Measurements from ENCODE around the gene MAP1LC3B2. TPM values are rescaled to one million over a fixed set of nuclear protein-coding genes. Genes with fewer than 3 reads are reported as not detected.

MAP1LC3B2 gene
- total RNA-seq, 4 donors from 2014 or later = 1.1 to 2.5 TPM; not detected in 2

DNA sequence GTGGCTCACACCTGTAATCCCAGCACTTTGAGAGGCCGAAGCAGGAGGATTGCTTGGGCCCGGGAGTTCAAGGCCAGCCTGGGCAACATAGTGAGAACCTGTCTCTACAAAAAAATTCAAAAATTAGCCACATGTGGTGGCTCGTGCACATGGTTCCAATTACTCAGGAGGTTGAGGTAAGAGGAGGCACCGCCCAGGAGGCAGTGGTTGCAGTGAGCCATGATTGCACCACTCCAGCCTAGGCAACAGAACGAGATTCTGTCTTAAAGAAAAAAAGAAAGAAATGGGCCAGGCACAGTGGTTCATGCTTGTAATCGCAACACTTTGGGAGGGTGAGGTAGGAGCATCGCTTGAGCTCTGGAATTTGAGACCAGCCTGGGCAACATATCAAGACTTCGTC, 33.5 kb downstream of the MAP1LC3B2 start:
- intact Hi-C loops (cut with DNase I; ENCODE audit: low total_unique reads) = no loop called here
- no peaks in the 10 kb centered on the region for H3K9me3 ChIP-seq
- in situ Hi-C loops (cut with MboI; ENCODE audit: low pct_ligation_motif_present in 1 of 4, low pct_unique_long_range_greater_than_20kb in 1 of 4, low sequenced_read_pairs in 3 of 4) = loop anchor here in 2 of 4 donors (10.0 kb wide), 3 partner anchors 48 to 598 kb away; partner anchors contain the start of gene MED13L (in 1 of the 2)
- no peak for DNase-seq
- TF ChIP-seq CTCF (IDR thresholded peaks at IDR 0.05) (no peak), POLR2AphosphoS5 (IDR thresholded peaks at IDR 0.05) (no peak), EP300 (IDR thresholded peaks at IDR 0.05; ENCODE audit: low read depth) (no peak), POLR2A (IDR thresholded peaks at IDR 0.05) (no peak)
- no peaks in the 10 kb centered on the region for H3K27me3 ChIP-seq
- H3K4me1 ChIP-seq = peaks cover 0 to 20% (median 16%) of the 10 kb centered on the region in 4 donors
- WGBS, 2 donors (ENCODE audit: low coverage in 1 of 2) = 66 to 73% methylated on average over 4 to 8 of the region's 8 CpGs
- peak overlapping the region; percentile 55 to 71 (median 66) for H3K27ac ChIP-seq
- no peaks in the 10 kb centered on the region for H3K36me3 ChIP-seq
- no peak overlapping the region for H3K4me3 ChIP-seq

DNA sequence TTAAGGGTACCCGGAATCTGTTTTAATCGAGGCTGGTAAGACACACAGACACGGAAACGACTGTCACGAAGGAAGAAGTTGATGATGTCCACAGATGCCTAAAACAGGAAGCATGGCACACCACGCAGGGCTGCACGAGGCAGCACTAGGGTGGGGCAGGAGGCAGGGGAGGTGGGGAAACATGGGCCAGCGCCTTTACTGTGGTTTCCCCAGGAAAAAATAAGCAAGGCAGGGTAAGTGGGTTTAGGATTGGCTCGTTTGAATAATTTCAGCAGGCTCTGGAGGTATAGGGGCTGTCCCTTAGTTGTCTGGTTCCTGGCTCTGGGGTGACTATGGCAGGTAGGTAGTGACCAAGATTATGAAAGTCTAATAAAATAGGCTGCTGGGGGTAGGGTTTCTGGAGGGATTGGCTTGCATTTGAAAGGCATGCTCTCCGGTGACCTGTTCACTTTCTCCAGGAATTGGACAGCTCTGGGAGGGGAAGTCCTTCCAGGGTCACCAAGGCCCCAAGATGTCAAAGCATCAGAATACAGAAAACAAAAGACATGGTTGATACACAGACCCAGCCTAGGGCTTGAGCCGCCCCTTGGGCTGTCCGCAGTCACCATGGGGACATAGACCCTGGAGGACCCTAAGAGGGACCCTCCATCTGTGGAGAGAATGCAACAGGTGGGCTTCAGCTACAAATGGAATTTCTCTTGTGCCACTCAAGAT, 35.3 kb downstream of the MAP1LC3B2 start:
- peak; percentile 20 for DNase-seq
- no peak overlapping the region for H3K27ac ChIP-seq
- no peaks in the 10 kb centered on the region for H3K36me3 ChIP-seq
- TF ChIP-seq CTCF (IDR thresholded peaks at IDR 0.05) (no peak), POLR2AphosphoS5 (IDR thresholded peaks at IDR 0.05) (no peak), EP300 (IDR thresholded peaks at IDR 0.05; ENCODE audit: low read depth) (no peak), POLR2A (IDR thresholded peaks at IDR 0.05) (no peak)
- H3K9me3 ChIP-seq = no peaks in the 10 kb centered on the region
- no peak overlapping the region for H3K4me3 ChIP-seq
- intact Hi-C loops (cut with DNase I; ENCODE audit: low total_unique reads) (no loop called here), in situ Hi-C loops (cut with MboI; ENCODE audit: low pct_ligation_motif_present in 1 of 4, low pct_unique_long_range_greater_than_20kb in 1 of 4, low sequenced_read_pairs in 3 of 4) (loop anchor here in 2 of 4 donors (10.0 kb wide), 3 partner anchors 50 to 600 kb away; partner anchors contain the start of gene MED13L (in 1 of the 2))
- WGBS, 2 donors (ENCODE audit: low coverage in 1 of 2) = 80 to 81% methylated on average over 2 to 12 of the region's 12 CpGs
- peaks cover 0 to 36% (median 27%) of the 10 kb centered on the region in 4 donors for H3K4me1 ChIP-seq
- H3K27me3 ChIP-seq = no peaks in the 10 kb centered on the region

DNA sequence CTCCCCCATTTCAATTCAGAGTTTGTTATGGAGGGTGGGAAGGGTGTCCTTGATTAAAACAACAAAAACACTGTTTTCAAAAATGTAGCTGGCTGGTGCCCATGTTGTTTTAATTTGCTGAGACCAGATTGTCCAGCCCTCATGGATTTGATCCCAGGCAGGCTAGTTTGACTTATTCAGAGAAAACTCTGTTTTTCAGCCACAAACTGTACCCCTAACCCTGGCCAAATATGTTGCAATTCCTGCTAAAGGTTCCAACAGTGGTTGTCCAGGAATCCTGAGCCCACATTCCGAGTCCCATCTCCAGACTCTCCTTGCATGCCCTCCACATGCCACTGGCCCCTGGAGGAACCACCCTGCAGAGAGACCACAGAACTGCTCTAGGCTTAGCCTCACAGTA, 36.0 kb downstream of the MAP1LC3B2 start:
- WGBS, 2 donors (ENCODE audit: low coverage in 1 of 2) = 0% methylated on average over 1 of the region's 1 CpG; no CpG with 5 or more reads in 1 of the 2 donors
- no peak for DNase-seq
- intact Hi-C loops (cut with DNase I; ENCODE audit: low total_unique reads) = no loop called here
- in situ Hi-C loops (cut with MboI; ENCODE audit: low pct_ligation_motif_present in 1 of 4, low pct_unique_long_range_greater_than_20kb in 1 of 4, low sequenced_read_pairs in 3 of 4) = loop anchor here in 2 of 4 donors (10.0 kb wide), 3 partner anchors 50 to 600 kb away; partner anchors contain the start of gene MED13L (in 1 of the 2)
- no peaks in the 10 kb centered on the region for H3K9me3 ChIP-seq
- no peak overlapping the region for H3K27ac ChIP-seq
- no peaks in the 10 kb centered on the region for H3K36me3 ChIP-seq
- peaks cover 4 to 42% (median 33%) of the 10 kb centered on the region in 4 donors for H3K4me1 ChIP-seq
- H3K4me3 ChIP-seq = no peak overlapping the region
- no peak for TF ChIP-seq POLR2AphosphoS5 (IDR thresholded peaks at IDR 0.05)
- no peak for TF ChIP-seq EP300 (IDR thresholded peaks at IDR 0.05; ENCODE audit: low read depth)
- no peak for TF ChIP-seq POLR2A (IDR thresholded peaks at IDR 0.05)
- no peak for TF ChIP-seq CTCF (IDR thresholded peaks at IDR 0.05)
- H3K27me3 ChIP-seq = no peaks in the 10 kb centered on the region

- in situ Hi-C loops (cut with MboI; ENCODE audit: low pct_ligation_motif_present in 1 of 4, low pct_unique_long_range_greater_than_20kb in 1 of 4, low sequenced_read_pairs in 3 of 4) (loop anchor here in 2 of 4 donors (10.0 kb wide), 3 partner anchors 51 to 601 kb away; partner anchors contain the start of gene MED13L (in 1 of the 2)), intact Hi-C loops (cut with DNase I; ENCODE audit: low total_unique reads) (no loop called here)
- Histone ChIP-seq H3K4me3 (no peak overlapping the region), H3K36me3 (no peaks in the 10 kb centered on the region), H3K27ac (no peak overlapping the region), H3K4me1 (peaks cover 4 to 42% (median 33%) of the 10 kb centered on the region in 4 donors), H3K27me3 (no peaks in the 10 kb centered on the region), H3K9me3 (no peaks in the 10 kb centered on the region)
- no peak for TF ChIP-seq POLR2A (IDR thresholded peaks at IDR 0.05)
- TF ChIP-seq CTCF (IDR thresholded peaks at IDR 0.05) = no peak
- TF ChIP-seq POLR2AphosphoS5 (IDR thresholded peaks at IDR 0.05) = no peak
- TF ChIP-seq EP300 (IDR thresholded peaks at IDR 0.05; ENCODE audit: low read depth) = no peak
- DNase-seq = no peak
Measured at GRCh38 chr12:116595672-116596071, 36.5 kb downstream of the MAP1LC3B2 start.
